ENCODE results near the gene ROBO2.

The ROBO2 gene

GRCh38 chr3:77232557-77232956, 192.7 kb downstream of the ROBO2 start:
- no peak for TF ChIP-seq CTCF (IDR thresholded peaks at IDR 0.05; ENCODE audit: insufficient read depth, missing control alignments)
- no peak for FAIRE-seq

GRCh38 chr3:77234004-77234403, 194.1 kb downstream of the ROBO2 start:
- FAIRE-seq = no peak
- no peak for DNase-seq (ENCODE audit: insufficient read length, low spot score)

More at GRCh38 chr3:77232557-77232956, 192.7 kb downstream of the ROBO2 start:
- DNase-seq (ENCODE audit: insufficient read length, low spot score) = no peak

GRCh38 chr3:77236118-77236517, 196.2 kb downstream of the ROBO2 start:
- no peak for TF ChIP-seq CTCF (IDR thresholded peaks at IDR 0.05; ENCODE audit: insufficient read depth, missing control alignments)
- DNase-seq (ENCODE audit: insufficient read length, low spot score) (no peak), FAIRE-seq (no peak)

More at GRCh38 chr3:77234004-77234403, 194.1 kb downstream of the ROBO2 start:
- TF ChIP-seq CTCF (IDR thresholded peaks at IDR 0.05; ENCODE audit: insufficient read depth, missing control alignments) = no peak

GRCh38 chr3:77240072-77240650, 200.3 kb downstream of the ROBO2 start:
- no peak for DNase-seq (ENCODE audit: insufficient read length, low spot score)
- FAIRE-seq = no peak
- TF ChIP-seq CTCF (IDR thresholded peaks at IDR 0.05; ENCODE audit: insufficient read depth, missing control alignments) = no peak

GRCh38 chr3:77242371-77242770, 202.5 kb downstream of the ROBO2 start:
- TF ChIP-seq CTCF (IDR thresholded peaks at IDR 0.05; ENCODE audit: insufficient read depth, missing control alignments) = no peak
- DNase-seq (ENCODE audit: insufficient read length, low spot score) = no peak
- no peak for FAIRE-seq

GRCh38 chr3:77244981-77245380, 205.1 kb downstream of the ROBO2 start:
- DNase-seq (ENCODE audit: insufficient read length, low spot score) (no peak), FAIRE-seq (no peak)
- no peak for TF ChIP-seq CTCF (IDR thresholded peaks at IDR 0.05; ENCODE audit: insufficient read depth, missing control alignments)

GRCh38 chr3:77247061-77247460, 207.2 kb downstream of the ROBO2 start:
- FAIRE-seq (no peak), DNase-seq (ENCODE audit: insufficient read length, low spot score) (no peak)
- TF ChIP-seq CTCF (IDR thresholded peaks at IDR 0.05; ENCODE audit: insufficient read depth, missing control alignments) = no peak

Data from D721Med (cell line).